Neural crest cell (in vitro differentiated cells): Measurements from ENCODE around the gene KTI12. TPM values are rescaled to one million over a fixed set of nuclear protein-coding genes. Genes with fewer than 3 reads are reported as not detected.
A peak's percentile ranks its signal among the peaks of the same experiment; 100 is the strongest.
"Not testable (repeated sequence)": the region's sequence is repeated elsewhere in the genome, so short reads cannot be mapped to it uniquely, and the experiment has no call there.

Source experiments
- DNase-seq: peaks from one replicate; pipeline ENCODE4 v3.0.0; 2021; ENCODE audit warnings: low read depth, mixed read lengths, low spot score
- H3K27ac Mint-ChIP-seq: one replicate; pipeline ENCODE4 v1.8.0; 2021; ENCODE audit warnings: mild to moderate bottlenecking, mixed read lengths; ENCODE audit not compliant: unreplicated experiment
- H3K27me3 Mint-ChIP-seq: 2 replicates; pipeline ENCODE4 v1.8.0; 2021; ENCODE audit warnings: low read depth, mild to moderate bottlenecking, mixed read lengths
- H3K36me3 Mint-ChIP-seq: 2 replicates; pipeline ENCODE4 v1.8.0; 2021; ENCODE audit warnings: low read depth, mild to moderate bottlenecking, mixed read lengths
- H3K4me1 Mint-ChIP-seq: 2 replicates; pipeline ENCODE4 v1.8.0; 2021; ENCODE audit warnings: mixed read lengths
- H3K4me3 Mint-ChIP-seq: one replicate; pipeline ENCODE4 v1.8.0; 2021; ENCODE audit warnings: mild to moderate bottlenecking, mixed read lengths
- H3K9me3 Mint-ChIP-seq: 2 replicates; pipeline ENCODE4 v1.8.0; 2021; ENCODE audit warnings: mixed read lengths
- CTCF ChIP-seq: fragments of 200-600 bp; sonication (generic); conservative IDR thresholded peaks from 2 replicates; pipeline ENCODE4 v1.5.0; 2021; ENCODE audit warnings: antibody characterized with exemption, mild to moderate bottlenecking
- total RNA-seq: library from RNA; stranded (reverse); gene quantifications from 2 replicates; pipeline ENCODE4 v1.2.1, GENCODE V29; 2021

KTI12 gene
- total RNA-seq, 1 donor from 2014 or later = 8.1 TPM

- Mint-ChIP-seq H3K36me3 (no peaks in the 10 kb centered on the region), H3K4me3 (no peak overlapping the region), H3K4me1 (peaks cover 13% of the 10 kb centered on the region), H3K27me3 (no peaks in the 10 kb centered on the region), H3K27ac (no peak overlapping the region), H3K9me3 (no peaks in the 10 kb centered on the region)
- TF ChIP-seq CTCF = no peak
- DNase-seq = no peak
Measured at GRCh38 chr1:52037402-52037814, 3.8 kb upstream of the KTI12 start.

GRCh38 chr1:52034050-52034384 is 407 bp upstream of the KTI12 start:
- Mint-ChIP-seq H3K4me3 (peak overlapping the region; percentile 92), H3K27ac (peak overlapping the region; percentile 94), H3K36me3 (peaks cover 3% of the 10 kb centered on the region), H3K27me3 (no peaks in the 10 kb centered on the region), H3K9me3 (no peaks in the 10 kb centered on the region), H3K4me1 (peaks cover 35% of the 10 kb centered on the region)
- no peak for DNase-seq
- no peak for TF ChIP-seq CTCF

- peak; percentile 8 for DNase-seq
- no peaks in the 10 kb centered on the region for H3K27me3 Mint-ChIP-seq
- peaks cover 3% of the 10 kb centered on the region for H3K36me3 Mint-ChIP-seq
- peak overlapping the region; percentile 92 for H3K4me3 Mint-ChIP-seq
- H3K4me1 Mint-ChIP-seq = peaks cover 35% of the 10 kb centered on the region
- peak overlapping the region; percentile 94 for H3K27ac Mint-ChIP-seq
- H3K9me3 Mint-ChIP-seq = no peaks in the 10 kb centered on the region
- no peak for TF ChIP-seq CTCF
Measured at GRCh38 chr1:52032785-52033131, 852 bp downstream of the KTI12 start.

DNA sequence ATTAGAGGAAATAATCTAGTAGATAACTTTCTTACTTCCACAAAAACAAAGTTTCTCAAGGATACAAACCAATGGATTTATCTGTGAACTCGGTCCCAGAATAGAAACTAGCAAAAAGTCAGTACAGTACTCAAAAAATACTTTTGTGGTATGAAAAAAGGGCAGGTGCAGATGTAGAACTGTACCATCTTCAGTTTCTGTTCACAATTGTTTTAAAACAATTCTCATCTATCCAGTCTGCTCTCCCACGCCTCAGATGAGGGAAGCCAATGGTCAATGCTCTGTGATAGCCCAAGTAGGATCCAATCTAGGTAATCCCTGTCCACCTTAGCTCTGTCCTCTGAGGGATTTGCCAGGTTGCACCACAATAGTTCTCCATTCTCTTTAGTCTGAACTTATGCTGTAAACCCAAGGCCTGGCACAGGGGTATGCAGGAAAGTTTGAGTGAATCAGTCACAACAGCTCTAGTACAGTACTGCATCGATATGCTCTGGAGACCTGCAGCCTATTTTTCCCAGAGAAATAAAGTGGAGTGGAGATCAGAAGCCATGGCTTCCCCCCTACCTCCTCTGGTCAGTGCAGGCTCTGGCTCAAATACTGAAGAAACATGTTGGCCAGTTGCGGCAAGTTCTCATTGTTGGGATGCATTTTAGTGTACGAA is 1.4 kb downstream of the KTI12 start:
- Mint-ChIP-seq H3K27ac (peak overlapping the region; percentile 94), H3K36me3 (peaks cover 3% of the 10 kb centered on the region)

GRCh38 chr1:52028839-52029238 is 4.8 kb downstream of the KTI12 start:
- not testable (repeated sequence) for H3K9me3 Mint-ChIP-seq, DNase-seq, H3K27me3 Mint-ChIP-seq, H3K27ac Mint-ChIP-seq, H3K36me3 Mint-ChIP-seq, H3K4me3 Mint-ChIP-seq
- peaks cover 30% of the 10 kb centered on the region for H3K4me1 Mint-ChIP-seq

More for the DNA sequence above, 1.4 kb downstream of the KTI12 start:
- DNase-seq = no peak
- no peaks in the 10 kb centered on the region for H3K9me3 Mint-ChIP-seq
- TF ChIP-seq CTCF = no peak
- H3K4me1 Mint-ChIP-seq = peaks cover 35% of the 10 kb centered on the region
- peak overlapping the region; percentile 92 for H3K4me3 Mint-ChIP-seq
- no peaks in the 10 kb centered on the region for H3K27me3 Mint-ChIP-seq

DNA sequence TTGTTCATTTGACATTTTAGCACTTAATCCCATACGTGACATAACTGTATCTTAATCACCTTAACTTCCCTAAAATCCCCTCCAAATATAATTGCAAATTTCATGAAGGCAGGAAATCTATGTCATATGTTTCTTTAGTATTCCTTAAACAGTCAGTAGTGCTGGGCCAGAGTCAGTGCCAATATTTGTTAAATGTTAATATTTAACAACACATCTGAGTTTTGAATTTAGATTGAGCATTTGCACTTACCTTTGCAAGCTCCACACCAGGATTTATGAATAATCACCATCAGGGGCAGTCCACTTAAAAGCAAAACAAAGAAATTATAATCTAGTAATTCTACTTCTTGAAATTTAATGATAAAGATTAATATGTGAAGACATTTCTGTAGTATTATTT is 5.3 kb downstream of the KTI12 start:
- Mint-ChIP-seq H3K27ac (no peak overlapping the region), H3K9me3 (no peaks in the 10 kb centered on the region), H3K4me3 (no peak overlapping the region), H3K27me3 (no peaks in the 10 kb centered on the region), H3K4me1 (peaks cover 26% of the 10 kb centered on the region), H3K36me3 (peaks cover 8% of the 10 kb centered on the region)
- TF ChIP-seq CTCF = no peak
- DNase-seq = no peak
